Upper lobe of right lung (tissue), 1 donor: ENCODE data around the gene COG4. TPM values are rescaled to one million over a fixed set of nuclear protein-coding genes. Genes with fewer than 3 reads are reported as not detected.

ENCODE experiments used
- ATAC-seq: fragments of 200-7000 bp; cut with Tn5 transposase; one replicate; pipeline ENCODE4 v1.9.1; 2020; ENCODE audit warnings: mild to moderate bottlenecking, moderate library complexity
- DNase-seq: peaks from one replicate; pipeline ENCODE4 v3.0.0-alpha.2; 2020
- H3K27ac ChIP-seq: fragments of 200-600 bp; one replicate; pipeline ENCODE4 v1.8.0; 2022
- H3K27me3 ChIP-seq: fragments of 200-600 bp; one replicate; pipeline ENCODE4 v1.8.0; 2022; ENCODE audit warnings: mild to moderate bottlenecking
- H3K36me3 ChIP-seq: fragments of 200-600 bp; one replicate; pipeline ENCODE4 v1.8.0; 2022
- H3K4me1 ChIP-seq: fragments of 200-600 bp; one replicate; pipeline ENCODE4 v1.8.0; 2022
- H3K4me3 ChIP-seq: fragments of 200-600 bp; one replicate; pipeline ENCODE4 v1.8.0; 2022; ENCODE audit warnings: mild to moderate bottlenecking
- H3K9me3 ChIP-seq: fragments of 200-600 bp; one replicate; pipeline ENCODE4 v1.8.0; 2022
- CTCF ChIP-seq: fragments of 200-600 bp; IDR thresholded peaks from one replicate; pipeline ENCODE4 v1.8.0; 2022; ENCODE audit warnings: antibody characterized with exemption
- intact Hi-C: fragments of 100-400 bp; cut with DNase I; formaldehyde crosslinking; loops from one replicate; pipeline ENCODE4 v1.11.0; 2022
- total RNA-seq: library from RNA; stranded (reverse); fragmentation: NEBNext Ultra II Directional; extraction: Animal tissue kit (Norgen Biotek cat#: 25700); gene quantifications from one replicate; pipeline ENCODE4 v1.2.1, GENCODE V29; 2021
- donor health status: DM: no; HTN: yes; CAD: no; lungs with severe emphysema.

Gene COG4
- total RNA-seq, 1 donor from 2014 or later, result 63.0 TPM

GRCh38 chr16:70553645-70554044 lies 30.3 kb upstream of the COG4 start:
- H3K27ac ChIP-seq, result no peak overlapping the region
- TF ChIP-seq CTCF, result no peak
- H3K27me3 ChIP-seq, result no peaks in the 10 kb centered on the region
- peaks cover 100% of the 10 kb centered on the region for H3K36me3 ChIP-seq
- ATAC-seq (no peak), DNase-seq (no peak)
- no peaks in the 10 kb centered on the region for H3K4me1 ChIP-seq
- intact Hi-C loops, result no loop called here
- H3K4me3 ChIP-seq, result no peak overlapping the region
- no peaks in the 10 kb centered on the region for H3K9me3 ChIP-seq

- TF ChIP-seq CTCF, result no peak
- no peaks in the 10 kb centered on the region for H3K4me1 ChIP-seq
- no peaks in the 10 kb centered on the region for H3K9me3 ChIP-seq
- intact Hi-C loops, result no loop called here
- ATAC-seq, result no peak
- no peak for DNase-seq
- no peaks in the 10 kb centered on the region for H3K27me3 ChIP-seq
- peaks cover 100% of the 10 kb centered on the region for H3K36me3 ChIP-seq
- no peak overlapping the region for H3K27ac ChIP-seq
- H3K4me3 ChIP-seq, result no peak overlapping the region
These were observed 29.3 kb upstream of the COG4 start for GRCh38 chr16:70552675-70553074.

- ATAC-seq (no peak), DNase-seq (no peak)
- H3K4me1 ChIP-seq, result no peaks in the 10 kb centered on the region
- no peak for TF ChIP-seq CTCF
- H3K27me3 ChIP-seq, result no peaks in the 10 kb centered on the region
- intact Hi-C loops, result no loop called here
- no peaks in the 10 kb centered on the region for H3K9me3 ChIP-seq
- H3K27ac ChIP-seq, result no peak overlapping the region
- H3K36me3 ChIP-seq, result peaks cover 100% of the 10 kb centered on the region
- no peak overlapping the region for H3K4me3 ChIP-seq
These were observed 28.4 kb upstream of the COG4 start for GRCh38 chr16:70551788-70552187.

GRCh38 chr16:70550082-70550481 lies 26.7 kb upstream of the COG4 start:
- H3K4me1 ChIP-seq, result no peaks in the 10 kb centered on the region
- no peak overlapping the region for H3K4me3 ChIP-seq
- intact Hi-C loops, result no loop called here
- TF ChIP-seq CTCF, result no peak
- no peak for ATAC-seq
- peaks cover 100% of the 10 kb centered on the region for H3K36me3 ChIP-seq
- H3K27ac ChIP-seq, result no peak overlapping the region
- DNase-seq, result no peak
- H3K9me3 ChIP-seq, result no peaks in the 10 kb centered on the region
- no peaks in the 10 kb centered on the region for H3K27me3 ChIP-seq

GRCh38 chr16:70548936-70549335 lies 25.6 kb upstream of the COG4 start:
- intact Hi-C loops, result no loop called here
- ATAC-seq, result no peak
- Histone ChIP-seq H3K27me3 (no peaks in the 10 kb centered on the region), H3K36me3 (peaks cover 100% of the 10 kb centered on the region), H3K9me3 (no peaks in the 10 kb centered on the region), H3K27ac (no peak overlapping the region), H3K4me1 (no peaks in the 10 kb centered on the region), H3K4me3 (no peak overlapping the region)
- TF ChIP-seq CTCF, result no peak
- no peak for DNase-seq

- Histone ChIP-seq H3K27ac (no peak overlapping the region), H3K36me3 (peaks cover 100% of the 10 kb centered on the region), H3K9me3 (no peaks in the 10 kb centered on the region), H3K4me3 (no peak overlapping the region), H3K4me1 (no peaks in the 10 kb centered on the region), H3K27me3 (no peaks in the 10 kb centered on the region)
- ATAC-seq (no peak), DNase-seq (no peak)
- no peak for TF ChIP-seq CTCF
- intact Hi-C loops, result no loop called here
These were observed 21.2 kb upstream of the COG4 start for GRCh38 chr16:70544548-70544947.
